GM13976 (cell line): ENCODE measurements around the gene NOCT.
"Not testable (repeated sequence)": the region's sequence is repeated elsewhere in the genome, so short reads cannot be mapped to it uniquely, and the experiment has no call there.

Source experiments
- DNase-seq: peaks from one replicate; pipeline ENCODE4 v3.0.0; 2012; ENCODE audit warnings: low spot score
- in situ Hi-C: fragments of 300-500 bp; cut with MboI; formaldehyde crosslinking; loops from one replicate; pipeline ENCODE4 v1.12.0; 2022; ENCODE audit warnings: low sequenced_read_pairs, mixed read lengths, inconsistent platforms; ENCODE audit not compliant: unreplicated experiment
- TF ChIP-seq, protein P1 (sequence below): IDR thresholded peaks from 2 replicates; pipeline ENCODE4 v1.5.1; 2012; ENCODE audit warnings: borderline replicate concordance, mild to moderate bottlenecking; ENCODE audit not compliant: insufficient read depth; ENCODE audit errors: extremely low read depth, missing control alignments, control extremely low read depth

Gene NOCT

GRCh38 chr4:139025841-139026240 is 10.3 kb downstream of the NOCT start:
- in situ Hi-C loops = no loop called here
- TF ChIP-seq, protein P1, sequence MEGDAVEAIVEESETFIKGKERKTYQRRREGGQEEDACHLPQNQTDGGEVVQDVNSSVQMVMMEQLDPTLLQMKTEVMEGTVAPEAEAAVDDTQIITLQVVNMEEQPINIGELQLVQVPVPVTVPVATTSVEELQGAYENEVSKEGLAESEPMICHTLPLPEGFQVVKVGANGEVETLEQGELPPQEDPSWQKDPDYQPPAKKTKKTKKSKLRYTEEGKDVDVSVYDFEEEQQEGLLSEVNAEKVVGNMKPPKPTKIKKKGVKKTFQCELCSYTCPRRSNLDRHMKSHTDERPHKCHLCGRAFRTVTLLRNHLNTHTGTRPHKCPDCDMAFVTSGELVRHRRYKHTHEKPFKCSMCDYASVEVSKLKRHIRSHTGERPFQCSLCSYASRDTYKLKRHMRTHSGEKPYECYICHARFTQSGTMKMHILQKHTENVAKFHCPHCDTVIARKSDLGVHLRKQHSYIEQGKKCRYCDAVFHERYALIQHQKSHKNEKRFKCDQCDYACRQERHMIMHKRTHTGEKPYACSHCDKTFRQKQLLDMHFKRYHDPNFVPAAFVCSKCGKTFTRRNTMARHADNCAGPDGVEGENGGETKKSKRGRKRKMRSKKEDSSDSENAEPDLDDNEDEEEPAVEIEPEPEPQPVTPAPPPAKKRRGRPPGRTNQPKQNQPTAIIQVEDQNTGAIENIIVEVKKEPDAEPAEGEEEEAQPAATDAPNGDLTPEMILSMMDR = no peak

DNA sequence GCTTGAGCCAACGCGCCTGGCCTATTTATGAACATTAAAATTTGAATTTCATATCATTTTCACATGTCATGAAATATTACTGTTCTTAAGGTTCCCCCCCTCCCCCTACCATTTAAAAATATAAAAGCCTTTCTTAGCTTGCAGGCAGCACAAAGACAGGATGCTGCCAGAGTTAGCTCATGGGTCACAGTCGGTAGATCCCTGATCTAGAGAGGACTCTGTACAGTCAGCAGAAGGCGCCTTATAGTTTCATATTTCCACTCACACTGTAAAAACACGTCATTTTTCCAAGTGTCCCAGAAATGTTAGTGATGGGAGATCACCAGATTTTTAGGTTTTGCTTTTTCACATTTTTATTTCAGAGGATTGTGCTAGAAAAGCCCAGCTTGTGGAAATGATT is 12.2 kb downstream of the NOCT start:
- DNase-seq = no peak
- TF ChIP-seq, protein P1 = no peak
- in situ Hi-C loops = no loop called here

More at GRCh38 chr4:139025841-139026240, 10.3 kb downstream of the NOCT start:
- no peak for DNase-seq

- TF ChIP-seq, protein P1 = no peak
- in situ Hi-C loops = no loop called here
- DNase-seq = no peak
Measured at GRCh38 chr4:139028191-139028661, 12.6 kb downstream of the NOCT start.

GRCh38 chr4:139029866-139030363 is 14.3 kb downstream of the NOCT start:
- DNase-seq = not testable (repeated sequence)
- in situ Hi-C loops = loop anchor here (10.0 kb wide), 1 partner anchor 265 kb away; no protein-coding TSS in a partner anchor

DNA sequence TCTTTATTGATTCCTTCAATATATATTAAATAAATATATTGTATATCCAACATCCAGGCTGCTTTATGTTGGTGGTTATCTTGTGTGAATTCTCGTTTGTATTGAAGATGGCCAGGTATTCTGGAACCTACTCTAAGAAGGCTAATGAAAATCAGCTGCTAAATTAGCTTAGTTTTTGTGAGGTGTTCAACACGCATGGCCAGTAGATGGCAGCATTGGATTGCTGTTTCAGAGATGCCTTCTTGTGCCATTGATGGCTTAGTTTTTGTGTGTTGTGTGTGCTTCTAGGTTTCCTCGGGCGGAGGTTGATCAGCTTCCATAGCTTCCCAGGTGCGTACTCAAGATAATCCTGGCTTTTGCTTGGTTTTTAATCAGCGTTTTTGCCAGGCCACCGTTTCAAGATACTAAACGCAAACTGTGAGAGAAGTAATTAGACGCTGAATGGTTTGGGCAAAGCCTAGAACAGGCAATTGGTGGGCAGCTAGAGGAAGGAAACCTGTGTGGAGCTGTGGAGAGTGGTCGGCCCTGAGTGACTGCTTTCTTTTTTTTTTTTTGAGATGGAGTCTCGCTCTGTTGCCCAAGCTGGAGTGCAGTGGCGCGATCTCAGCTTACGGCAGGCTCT is 15.1 kb downstream of the NOCT start:
- in situ Hi-C loops = loop anchor here (10.0 kb wide), 1 partner anchor 264 kb away; no protein-coding TSS in a partner anchor
- TF ChIP-seq, protein P1 = peak; percentile 76
- DNase-seq = peak; percentile 77

DNA sequence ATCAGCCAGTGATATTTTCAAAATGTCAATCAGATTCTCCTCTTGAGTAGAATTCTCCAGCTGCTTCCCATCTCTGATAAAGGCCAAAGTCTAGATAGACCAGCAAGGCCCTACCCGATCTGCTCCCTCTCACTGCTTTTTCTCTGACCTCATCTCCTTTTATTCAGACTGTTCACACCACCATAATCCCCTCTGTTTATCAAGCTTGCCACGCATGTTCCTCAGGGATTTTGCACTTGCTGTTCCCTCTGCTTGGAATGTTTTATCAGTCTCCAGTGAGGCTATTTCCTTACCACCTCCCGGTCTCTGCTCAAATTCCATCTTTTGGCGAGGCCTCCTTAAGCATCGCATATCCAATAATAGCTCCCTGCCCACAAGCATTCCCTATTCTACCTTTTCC is 20.1 kb downstream of the NOCT start:
- in situ Hi-C loops = loop anchor here (10.0 kb wide), 1 partner anchor 259 kb away; no protein-coding TSS in a partner anchor

GRCh38 chr4:139036885-139037284 is 21.3 kb downstream of the NOCT start:
- DNase-seq = no peak
- TF ChIP-seq, protein P1 = no peak
- in situ Hi-C loops = loop anchor here (10.0 kb wide), 1 partner anchor 258 kb away; no protein-coding TSS in a partner anchor

More for the DNA sequence above, 20.1 kb downstream of the NOCT start:
- TF ChIP-seq, protein P1 = no peak
- no peak for DNase-seq
